Hematopoietic multipotent progenitor cell treated with erythropoietin and hydrocortisone succinate and interleukin-3 and kit ligand, for 15 days (in vitro differentiated cells): ENCODE results near the gene SEMA3E.
"Not testable (repeated sequence)": the region's sequence is repeated elsewhere in the genome, so short reads cannot be mapped to it uniquely, and the experiment has no call there.

Experiments
- DNase-seq: peaks from one replicate; pipeline ENCODE4 v3.0.0-alpha.2; 2015; ENCODE audit warnings: low spot score

Gene SEMA3E

DNA sequence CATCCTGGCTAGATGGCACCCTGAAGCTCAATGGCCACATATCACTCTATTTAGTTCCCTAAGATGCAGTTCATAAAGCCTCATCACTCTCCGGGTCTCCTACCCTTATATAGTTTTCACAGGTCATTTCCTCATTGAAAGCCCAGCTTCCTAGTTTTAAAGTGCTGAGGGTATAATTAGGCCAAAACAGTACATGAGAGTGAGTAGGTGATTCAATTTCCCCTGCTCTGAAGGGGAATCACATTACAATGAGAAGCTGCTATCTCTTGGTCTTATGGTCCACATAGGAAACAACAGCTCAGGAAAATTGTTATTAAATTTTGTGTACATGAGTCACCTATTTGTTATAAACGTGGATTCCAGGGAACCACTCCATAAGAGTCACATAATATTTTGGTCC lies 162.0 kb downstream of the SEMA3E start:
- DNase-seq = no peak

DNA sequence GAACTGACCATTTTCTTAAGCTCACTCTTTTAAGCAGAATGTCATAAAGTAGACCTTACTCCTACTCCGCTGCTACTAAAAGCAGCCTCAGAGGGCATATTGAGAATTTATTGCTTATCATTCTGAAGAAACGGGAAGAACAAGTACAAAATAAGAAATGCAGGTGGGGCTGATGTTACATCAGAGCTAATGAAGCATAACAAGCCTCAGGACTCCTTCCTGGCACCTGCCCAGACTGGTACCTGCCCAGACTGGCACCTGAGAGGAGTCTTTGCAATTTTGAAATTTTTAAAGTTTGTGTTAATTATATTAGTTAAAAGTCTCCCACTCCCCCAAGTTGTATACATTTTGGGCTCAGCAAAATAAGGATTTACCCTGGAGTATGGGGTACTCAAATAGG lies 162.4 kb downstream of the SEMA3E start:
- no peak for DNase-seq

DNA sequence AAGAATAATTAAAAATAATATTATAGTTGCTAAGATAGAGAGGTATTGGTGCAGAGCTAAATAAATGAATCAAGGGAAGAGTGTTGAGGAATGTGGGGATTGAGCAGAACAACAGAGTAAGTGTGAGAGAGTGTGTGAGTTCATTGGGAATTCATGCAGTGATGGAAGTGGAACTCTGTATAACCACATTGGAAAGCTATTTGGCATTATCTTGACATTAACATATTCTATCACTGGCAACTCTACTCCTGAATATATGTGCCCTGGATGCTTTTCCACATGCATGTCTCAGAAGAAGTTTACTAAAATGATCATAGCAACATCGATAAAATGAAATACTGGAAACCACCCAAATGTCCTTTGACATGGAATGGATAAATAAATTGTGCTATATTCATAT lies 164.1 kb downstream of the SEMA3E start:
- no peak for DNase-seq

DNA sequence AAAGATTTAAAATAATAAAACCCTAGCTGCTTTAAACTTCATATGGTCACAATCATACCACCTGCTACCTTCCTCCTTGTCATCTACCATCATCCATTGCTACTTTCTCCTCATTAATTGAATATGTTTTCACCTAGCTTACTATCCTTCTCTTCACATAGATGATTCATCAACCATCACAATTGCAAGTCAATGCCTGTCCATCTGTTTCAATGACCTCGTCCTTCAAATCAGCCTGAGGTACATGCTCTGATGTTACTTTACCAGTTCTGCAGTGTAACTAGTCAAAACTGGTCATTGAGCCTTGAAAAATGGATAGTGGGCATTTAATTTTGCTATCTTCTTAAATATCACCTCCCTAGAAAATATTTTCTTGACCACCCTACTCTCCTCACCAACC lies 164.7 kb downstream of the SEMA3E start:
- DNase-seq = no peak

DNA sequence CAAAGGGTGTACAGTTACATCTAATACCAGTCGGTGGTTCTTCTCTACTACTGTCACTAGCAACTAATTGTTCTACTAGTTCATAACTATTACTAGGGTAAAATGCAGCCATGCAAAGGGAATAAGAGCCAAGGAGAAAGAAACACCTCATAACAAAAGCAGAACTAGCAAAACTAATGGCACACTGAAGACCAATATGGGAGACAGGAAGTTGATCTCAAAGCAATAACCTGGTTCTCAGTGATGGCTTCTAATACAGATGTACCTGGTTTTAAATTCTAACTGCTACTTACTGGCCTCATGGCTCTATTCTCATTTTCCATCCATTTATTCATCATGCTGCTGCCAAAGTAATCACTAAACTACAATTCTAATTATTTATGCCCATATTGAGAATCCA lies 170.3 kb downstream of the SEMA3E start:
- DNase-seq = no peak

DNA sequence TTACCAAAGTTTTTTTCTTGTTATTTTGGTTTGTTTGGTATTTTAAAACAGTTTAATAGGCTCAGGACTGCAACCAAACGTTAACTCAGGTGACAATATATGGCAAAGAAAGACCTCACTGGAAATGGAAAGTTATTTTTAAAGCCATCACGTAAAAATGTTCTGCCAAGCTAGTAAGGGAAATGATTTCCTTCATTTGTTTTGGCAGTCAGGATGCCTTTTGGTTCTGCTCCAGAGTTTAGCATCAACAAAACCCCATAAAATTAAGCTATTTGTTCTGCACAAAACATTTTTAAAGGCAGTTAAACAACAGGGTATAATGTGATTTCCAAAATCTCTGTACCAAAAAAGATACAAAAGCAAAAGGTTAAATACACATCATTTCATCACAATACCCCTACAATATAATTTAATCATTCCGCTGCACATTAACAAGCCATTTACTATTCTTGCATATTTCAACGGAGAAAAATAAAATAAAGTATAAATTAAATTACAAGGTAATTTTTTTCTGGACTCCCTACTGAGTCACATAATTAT lies 172.4 kb downstream of the SEMA3E start:
- no peak for DNase-seq

DNA sequence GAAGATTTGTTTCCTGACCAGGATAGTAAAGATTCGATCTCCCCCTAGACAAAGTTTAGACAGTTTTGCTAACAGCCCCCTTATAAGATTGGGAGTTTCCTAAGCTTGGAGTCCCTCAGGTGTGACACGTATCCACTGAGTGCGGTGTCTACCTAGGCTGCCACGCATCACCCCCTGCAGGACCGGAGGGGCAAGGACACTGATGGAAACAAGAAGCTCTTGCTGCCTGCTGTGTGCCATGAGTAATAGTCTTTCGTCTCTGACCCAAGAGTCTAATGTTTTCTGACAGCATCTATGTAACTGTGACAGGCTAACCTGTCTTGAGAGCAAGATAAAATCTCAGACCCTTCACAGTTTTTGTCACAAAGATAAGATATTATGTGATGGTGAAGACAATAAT lies 173.5 kb downstream of the SEMA3E start:
- DNase-seq = no peak

DNA sequence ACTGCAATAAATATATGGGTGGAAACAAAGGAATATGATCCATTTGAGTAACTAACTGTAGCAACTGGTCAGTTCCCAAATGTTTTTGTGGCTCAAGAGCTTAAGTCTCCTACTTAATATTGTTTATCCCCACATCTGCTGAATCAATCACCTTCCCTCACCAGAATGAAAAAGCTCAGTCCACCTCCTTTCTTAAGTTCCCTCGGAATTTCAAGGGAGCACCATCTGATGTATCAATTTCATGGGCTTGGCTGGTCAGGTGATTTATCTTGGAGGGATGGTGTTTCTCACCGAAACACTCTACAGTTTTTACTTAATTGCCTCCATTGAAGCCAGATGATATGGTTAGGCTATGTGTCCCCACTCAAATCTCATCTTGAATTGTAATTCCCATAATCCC lies 176.6 kb downstream of the SEMA3E start:
- no peak for DNase-seq

DNA sequence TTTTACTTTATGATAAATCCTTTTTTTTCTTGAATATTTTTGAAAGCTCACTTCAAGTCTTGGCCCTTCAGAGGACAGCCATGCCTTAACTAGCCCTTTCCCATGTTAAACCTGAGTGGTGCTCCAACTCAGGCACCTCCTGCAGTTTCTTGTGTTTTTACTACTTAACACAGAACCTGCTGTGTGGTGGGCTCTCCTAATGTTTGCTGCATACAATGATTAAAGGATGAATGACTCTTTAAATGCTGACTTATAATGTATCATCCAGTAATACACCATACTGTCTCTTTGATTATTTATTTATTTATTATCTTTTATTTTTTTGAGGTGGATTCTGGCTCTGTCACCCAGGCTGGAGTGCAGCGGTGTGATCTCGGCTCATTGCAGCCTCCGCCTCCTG lies 179.4 kb downstream of the SEMA3E start:
- no peak for DNase-seq

DNA sequence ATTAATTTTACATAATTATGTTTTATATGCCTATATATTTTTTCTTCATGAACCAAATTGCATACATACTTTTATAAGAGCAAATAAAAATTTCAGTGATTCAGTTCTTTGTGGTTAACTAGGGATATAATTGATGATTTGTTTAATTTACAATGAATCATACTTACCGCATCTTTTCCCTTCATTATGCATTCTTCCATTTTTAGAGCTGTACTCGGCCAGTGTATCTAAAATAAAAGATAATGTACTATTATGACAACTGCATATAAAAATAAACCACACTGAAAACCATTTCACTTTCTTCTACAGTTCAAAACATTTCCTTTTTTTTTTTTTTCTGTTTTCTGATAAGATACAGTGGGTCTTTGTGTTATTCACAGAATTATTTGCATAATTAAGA lies 179.9 kb downstream of the SEMA3E start:
- DNase-seq = no peak

DNA sequence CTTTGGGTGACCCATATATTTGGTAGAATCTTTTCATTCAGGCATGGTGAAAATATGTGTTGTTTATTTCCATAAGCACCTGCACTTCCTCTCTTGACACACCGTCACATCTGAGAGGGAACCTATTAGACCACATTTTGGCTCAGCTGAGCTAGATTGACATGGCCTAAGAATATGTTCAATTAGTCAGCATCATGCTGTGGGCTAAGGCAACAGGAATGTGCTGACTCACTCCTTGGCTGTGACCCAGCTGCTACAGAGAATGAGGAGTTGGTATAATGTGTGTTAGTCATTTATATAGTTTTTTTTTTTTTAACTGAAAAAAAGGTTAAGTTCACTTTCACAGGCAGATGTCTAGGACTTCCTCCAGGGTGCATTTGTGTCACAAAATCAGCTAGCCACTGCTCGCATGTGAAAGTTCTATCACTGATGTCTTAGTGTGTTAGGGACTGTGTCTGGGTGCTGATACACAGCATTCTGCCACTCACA lies 180.6 kb downstream of the SEMA3E start:
- peak; percentile 74 for DNase-seq

DNA sequence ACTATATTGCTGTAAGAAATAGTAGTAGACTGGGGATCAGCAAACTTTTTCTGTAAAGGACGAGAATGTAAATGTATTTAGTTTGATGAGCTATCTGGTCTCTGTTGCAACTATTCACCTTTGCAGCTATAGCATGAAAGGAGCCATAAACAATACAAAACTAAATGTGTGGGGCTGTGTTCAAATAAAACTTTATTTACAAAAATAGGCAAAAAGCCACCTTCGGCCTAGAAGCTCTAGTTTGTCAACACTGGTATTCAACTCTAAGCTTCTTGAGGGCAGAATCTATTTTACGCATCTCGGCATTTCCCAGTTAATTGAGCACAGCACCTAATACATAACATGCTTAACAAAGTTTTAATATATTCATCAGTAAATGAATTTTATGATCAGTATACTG lies 181.4 kb downstream of the SEMA3E start:
- no peak for DNase-seq

DNA sequence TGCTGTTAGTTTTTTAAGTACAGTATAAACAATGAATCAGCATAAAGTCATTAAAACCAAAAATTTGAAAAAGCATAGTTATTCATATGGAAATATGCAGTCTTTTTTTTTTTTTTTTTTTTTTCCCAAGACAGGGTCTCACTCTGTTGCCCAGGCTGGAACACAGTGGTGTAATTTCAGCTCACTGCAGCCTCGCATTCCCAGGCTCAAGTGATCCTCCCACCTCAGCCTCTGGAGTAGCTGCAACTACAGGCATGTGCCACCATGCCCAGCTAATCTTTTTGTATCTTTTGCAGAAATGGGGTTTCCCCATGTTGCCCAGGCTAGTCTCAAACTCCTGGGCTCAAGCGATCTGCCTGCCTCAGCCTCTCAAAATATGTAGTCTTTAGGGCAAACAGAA lies 182.0 kb downstream of the SEMA3E start:
- DNase-seq = no peak

DNA sequence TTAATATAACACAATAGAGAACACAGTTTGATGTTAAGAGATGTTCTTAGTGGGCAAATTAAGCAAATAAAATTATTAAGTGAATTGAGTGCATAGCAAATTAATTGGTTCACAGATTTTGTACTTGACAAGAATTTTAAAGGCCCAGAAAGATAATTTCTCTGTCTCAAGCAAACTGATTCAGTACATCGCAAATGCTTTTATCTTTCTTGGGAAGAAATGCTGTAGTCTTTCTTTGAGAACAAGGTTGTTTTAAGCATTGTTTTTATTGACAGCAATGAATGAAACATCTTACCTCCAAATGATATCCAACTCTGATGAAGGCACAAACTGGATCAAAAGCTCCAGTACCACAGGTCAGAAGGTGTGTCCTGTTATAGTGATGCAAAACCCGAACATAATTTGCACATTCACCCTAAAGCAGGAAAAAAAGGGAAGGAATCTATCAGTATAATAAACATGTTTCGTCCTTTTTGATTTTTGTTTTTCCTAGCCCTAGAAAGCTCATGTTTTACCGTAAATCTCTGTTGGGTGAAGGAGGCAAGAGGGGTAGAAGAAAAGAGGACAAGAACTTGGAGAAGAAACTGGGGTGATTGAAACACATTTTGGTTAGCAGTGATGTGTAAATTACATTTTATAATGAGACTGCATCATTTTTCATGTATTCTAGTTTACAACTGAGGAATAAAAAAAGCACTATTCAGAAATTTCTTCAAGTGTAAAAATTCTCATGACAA lies 182.6 kb downstream of the SEMA3E start:
- no peak for DNase-seq

DNA sequence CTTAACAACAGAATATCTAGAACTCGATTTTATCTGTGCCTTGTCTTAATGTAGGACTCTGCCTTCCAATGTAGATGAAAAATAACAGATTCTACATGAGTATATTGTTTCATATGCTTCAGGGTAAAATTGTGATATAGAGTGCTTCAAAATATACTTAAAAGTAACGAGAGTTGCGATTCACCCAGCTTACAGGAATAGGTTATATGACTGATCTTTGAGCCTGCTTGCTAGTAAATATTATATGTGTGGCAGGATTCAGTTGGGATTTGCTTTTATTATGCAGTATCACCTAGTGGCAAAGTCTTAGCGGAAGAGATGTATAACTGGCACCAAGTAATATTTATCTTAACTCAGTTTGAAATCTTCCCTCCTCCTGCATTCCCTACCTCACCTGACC lies 183.3 kb downstream of the SEMA3E start:
- no peak for DNase-seq

DNA sequence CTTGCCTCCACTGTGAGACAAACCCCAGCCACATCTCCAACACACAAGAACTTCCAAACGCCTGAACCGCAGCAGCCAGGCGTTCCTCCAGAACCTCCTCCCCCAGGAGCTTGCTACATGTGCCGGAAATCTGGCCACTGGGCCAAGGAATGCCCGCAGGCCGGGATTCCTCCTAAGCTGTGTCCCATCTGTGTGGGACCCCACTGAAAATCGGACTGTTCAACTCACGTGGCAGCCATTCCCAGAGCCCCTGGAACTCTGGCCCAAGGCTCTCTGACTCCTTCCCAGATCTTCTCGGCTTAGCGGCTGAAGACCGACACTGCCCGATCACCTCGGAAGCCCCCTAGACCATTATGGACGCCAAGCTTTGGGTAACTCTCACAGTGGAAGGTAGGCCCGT lies 187.1 kb downstream of the SEMA3E start:
- not testable (repeated sequence) for DNase-seq

DNA sequence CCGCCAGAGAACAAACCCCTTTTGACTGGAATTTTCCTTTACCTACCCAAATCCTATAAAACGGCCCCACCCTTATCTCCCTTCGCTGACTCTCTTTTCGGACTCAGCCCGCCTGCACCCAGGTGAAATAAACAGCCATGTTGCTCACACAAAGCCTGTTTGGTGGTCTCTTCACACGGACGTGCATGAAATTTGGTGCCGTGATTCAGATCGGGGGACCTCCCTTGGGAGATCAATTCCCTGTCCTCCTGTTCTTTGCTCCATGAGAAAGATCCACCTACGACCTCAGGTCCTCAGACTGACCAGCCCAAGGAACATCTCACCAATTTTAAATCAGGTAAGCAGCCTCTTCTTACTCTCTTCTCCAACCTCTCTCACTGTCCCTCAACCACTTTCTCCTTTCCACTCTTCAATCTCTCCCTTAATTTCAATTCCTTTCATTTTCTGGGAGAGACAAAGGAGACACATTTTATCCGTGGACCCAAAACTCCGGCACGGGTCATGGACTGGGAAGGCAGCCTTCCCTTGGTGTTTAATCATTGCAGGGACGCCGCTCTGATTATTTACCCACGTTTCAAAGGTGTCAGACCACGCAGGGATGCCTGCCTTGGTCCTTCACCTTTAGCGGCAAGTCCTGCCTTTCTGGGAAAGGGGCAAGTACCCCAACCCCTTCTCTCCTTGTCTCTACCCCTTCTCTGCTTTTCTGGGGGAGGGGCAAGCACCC lies 188.8 kb downstream of the SEMA3E start:
- not testable (repeated sequence) for DNase-seq

DNA sequence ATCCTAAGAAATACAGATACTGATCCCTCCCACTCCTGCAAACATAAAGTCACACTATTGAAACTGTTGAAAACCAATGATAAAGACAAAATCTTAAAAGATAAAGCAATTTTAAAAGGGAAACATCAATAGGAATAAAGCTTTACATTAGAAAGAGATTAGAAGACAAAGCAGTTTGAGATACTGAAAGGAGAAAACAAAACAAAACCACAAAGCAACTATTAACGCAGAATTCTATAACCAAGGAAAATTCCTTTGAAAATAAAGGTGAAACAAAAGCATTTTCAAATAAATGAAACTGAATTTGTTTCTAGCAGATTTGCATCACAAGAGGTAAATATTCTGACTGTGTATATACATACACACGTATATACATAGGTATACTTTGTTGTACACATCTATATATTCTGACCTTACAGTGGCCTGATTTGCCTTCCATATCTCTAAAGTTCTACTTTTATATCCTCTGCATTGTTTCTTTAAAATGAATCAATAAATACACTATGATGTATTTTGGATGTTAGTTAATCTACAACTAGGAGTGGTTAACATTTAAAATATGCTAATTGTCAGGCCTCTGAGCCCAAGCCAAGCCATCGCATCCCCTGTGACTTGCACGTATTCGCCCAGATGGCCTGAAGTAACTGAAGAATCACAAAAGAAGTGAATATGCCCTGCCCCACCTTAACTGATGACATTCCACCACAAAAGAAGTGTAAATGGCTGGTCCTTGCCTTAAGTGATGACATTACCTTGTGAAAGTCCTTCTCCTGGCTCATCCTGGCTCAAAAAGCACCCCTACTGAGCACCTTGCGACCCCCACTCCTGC lies 189.6 kb downstream of the SEMA3E start:
- DNase-seq = not testable (repeated sequence)

DNA sequence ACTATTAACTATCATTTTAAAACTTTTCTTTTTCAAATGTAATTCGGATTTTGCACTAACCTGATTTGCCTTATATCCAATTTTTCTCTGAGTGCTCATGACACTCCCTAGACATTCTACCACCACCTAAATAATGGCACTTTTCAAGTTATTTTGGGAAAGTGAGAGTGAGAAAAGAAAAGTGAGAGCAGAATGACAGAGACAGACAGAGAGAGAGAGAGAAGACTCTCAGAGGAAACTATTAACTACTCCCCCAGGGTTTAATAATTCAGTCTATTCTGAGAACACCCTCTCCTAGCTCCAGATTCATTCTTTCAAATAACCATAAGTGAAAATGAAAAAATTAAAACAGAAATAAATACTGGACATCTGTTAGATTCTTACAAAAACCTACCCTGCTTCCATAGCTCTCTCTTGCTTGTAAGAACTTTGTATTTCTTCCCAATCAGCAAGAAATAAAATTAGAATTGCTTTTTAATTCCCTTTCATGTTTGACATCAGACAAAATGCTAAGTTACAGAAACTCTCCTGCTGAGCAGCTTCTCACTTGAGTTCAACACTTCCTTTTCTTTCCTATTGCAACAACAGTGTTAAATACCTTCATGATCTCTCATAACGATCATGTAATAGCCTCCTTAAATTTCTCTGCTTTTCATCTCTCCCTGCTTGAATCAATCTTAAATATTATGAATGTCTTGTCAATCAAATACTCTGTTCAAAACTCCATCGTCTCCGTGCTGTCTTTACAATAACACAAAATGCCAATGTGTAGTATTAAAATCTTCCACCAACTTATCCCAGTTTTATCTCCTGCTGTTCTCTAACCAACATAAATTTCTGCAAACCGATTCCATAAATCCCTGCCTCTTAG lies 191.7 kb downstream of the SEMA3E start:
- DNase-seq = no peak

DNA sequence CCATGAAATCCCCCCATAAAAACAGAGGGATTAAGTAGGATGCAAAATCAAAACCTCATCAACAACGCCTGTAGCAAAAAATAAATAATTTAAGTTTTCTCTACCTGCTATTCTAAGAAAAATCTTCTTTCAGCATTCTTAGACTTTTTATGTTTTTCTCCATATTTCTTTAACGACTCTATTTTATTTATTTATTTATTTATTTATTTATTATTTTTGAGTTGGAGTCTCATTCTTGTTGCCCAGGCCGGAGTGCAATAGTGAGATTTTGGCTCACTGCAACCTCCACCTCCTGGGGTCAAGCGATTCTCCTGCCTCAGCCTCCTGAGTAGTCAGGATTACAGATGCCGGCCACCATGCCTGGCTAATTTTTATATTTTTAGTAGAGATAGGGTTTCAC lies 192.5 kb downstream of the SEMA3E start:
- DNase-seq = no peak

DNA sequence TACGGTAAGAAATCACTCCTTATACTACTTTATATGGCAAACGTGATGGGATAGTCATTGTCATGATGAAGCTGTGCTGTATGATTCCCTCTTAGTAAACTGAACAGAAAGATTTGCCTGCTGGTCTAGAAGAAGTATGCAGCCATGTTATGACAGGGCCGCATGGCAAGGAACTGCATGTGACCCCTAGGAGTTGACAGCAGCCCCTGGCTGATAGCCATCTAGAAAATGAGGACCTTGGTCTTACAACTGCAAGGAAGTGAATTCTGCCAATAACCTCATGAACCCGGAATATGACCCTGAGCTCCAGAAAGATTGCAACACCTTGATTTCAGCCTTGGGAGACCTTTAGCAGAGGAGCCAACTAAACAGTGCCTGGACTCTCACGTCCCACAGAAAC lies 193.3 kb downstream of the SEMA3E start:
- DNase-seq = no peak

DNA sequence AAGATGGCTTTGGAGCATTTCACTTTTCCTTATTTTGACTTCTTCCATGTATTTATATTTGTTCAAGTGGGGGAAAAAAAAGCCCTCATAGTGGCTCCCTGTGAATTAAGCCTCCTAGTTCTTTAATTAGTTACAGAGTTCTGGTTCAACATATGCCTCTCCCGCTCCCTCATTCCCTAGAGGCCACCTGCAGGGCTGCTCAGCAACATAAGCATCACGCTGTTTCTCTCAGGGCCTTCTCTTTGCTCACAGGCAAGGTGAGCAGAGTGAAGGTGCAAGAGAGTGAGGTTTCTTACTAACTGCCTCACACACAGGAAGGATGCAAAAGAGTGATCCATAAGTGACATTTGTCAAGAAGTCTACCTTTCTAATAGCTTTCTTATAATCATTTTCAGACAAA lies 196.7 kb downstream of the SEMA3E start:
- no peak for DNase-seq
